ENCODE measurements around the gene ACBD6. TPM values are rescaled to one million over a fixed set of nuclear protein-coding genes. Genes with fewer than 3 reads are reported as not detected.

The ACBD6 gene
- total and polyA plus RNA-seq, 2 of the 4 experiments (the other 2 are of a cell fraction): 52.5 to 59.1 TPM

DNA sequence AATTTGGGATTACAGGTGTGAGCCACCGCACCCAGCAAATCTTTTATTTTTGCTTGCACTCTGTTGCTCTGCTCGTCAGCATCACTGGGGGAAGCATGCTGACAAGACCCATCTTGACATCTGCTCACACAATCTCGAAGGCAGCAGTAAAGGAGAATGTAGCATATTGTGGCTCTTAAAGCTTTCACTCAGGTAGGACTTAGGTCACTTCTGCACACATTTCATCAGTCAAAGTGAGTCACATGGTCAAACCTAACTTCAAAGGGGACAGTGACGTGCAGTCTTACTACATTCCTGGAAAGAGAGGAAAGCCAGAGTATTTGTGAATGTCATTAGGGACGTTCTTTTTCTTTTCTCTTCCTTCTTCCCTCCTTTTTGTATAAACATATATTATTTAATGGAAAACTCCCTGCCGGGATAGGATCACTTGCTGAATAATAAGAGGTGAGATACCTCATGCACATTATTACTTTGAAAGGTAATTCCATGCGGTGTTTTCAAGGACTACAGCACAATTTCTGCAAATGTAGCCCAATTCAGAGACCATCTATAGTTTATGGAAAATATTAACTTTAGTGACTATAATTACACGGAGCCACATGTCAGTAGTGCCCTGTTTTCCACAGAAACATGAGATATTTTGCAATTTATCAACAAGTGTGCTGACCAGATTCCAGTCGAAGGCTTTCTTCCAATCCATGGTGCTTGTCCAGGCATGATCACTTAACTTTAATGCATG lies 19.3 kb upstream of the ACBD6 start:
- Histone ChIP-seq H2AK5ac (ENCODE audit: low read depth, low read length) (no peak overlapping the region; the same call in 1 of the 2 replicates), H3K56ac (ENCODE audit: extremely low read depth, insufficient read depth, low read length) (no peak overlapping the region), H3K14ac (replicated peaks; ENCODE audit: low read depth, low read length) (0 out of 2 replicates have a peak overlapping the region, but pooled peaks have one; percentile 38), H3K18ac (ENCODE audit: low read depth, low read length) (peak overlapping the region; percentile 40), H4K5ac (ENCODE audit: low read depth, low read length) (peak overlapping the region; percentile 24; the same call in 1 of the 2 replicates), H4K20me1 (ENCODE audit: insufficient read depth, low read length) (no peaks in the 10 kb centered on the region), H3K9me3 (ENCODE audit: control insufficient read depth, insufficient read depth, low read length) (peaks cover 2% of the 10 kb centered on the region; the same call in 1 of the 2 replicates), H2BK15ac (ENCODE audit: low read depth, low read length) (peak overlapping the region; percentile 29; the same call in 1 of the 3 replicates), H4K8ac (ENCODE audit: low read depth in 2 of 2, low read length in 2 of 2) (peak overlapping the region in 1 of 2 experiments; percentile 48; a peak in 1 of 4 replicates), H3K27ac (ENCODE audit: insufficient read depth, low read length) (no peak overlapping the region; the same call in 1 of the 2 replicates), H4K91ac (ENCODE audit: insufficient read depth, low read depth, low read length) (peak overlapping the region; percentile 41; the same call in 1 of the 2 replicates), H3K9me1 (ENCODE audit: insufficient read depth, low read length) (peaks cover 18% of the 10 kb centered on the region), H3K27me3 (ENCODE audit: control insufficient read depth, insufficient read depth, low read length) (no peaks in the 10 kb centered on the region), H2AFZ (replicated peaks; ENCODE audit: low read length, poor library complexity) (no peak overlapping the region), H3K23ac (ENCODE audit: low read depth, low read length) (peak overlapping the region; percentile 68; the same call in 1 of the 2 replicates), H3K4me1 (ENCODE audit: control insufficient read depth, insufficient read depth, low read length) (peaks cover 23% of the 10 kb centered on the region), H3K4me3 (ENCODE audit: insufficient read depth, low read depth, low read length) (no peak overlapping the region), H2AK9ac (replicated peaks; ENCODE audit: low read depth, low read length, poor library complexity) (no peak overlapping the region), H2BK5ac (ENCODE audit: low read depth, low read length, poor library complexity, severe bottlenecking) (no peak overlapping the region), H3K79me1 (ENCODE audit: low read depth in 1 of 2, low read length in 2 of 2) (no peaks in the 10 kb centered on the region), H2BK120ac (ENCODE audit: low read depth, low read length) (peak overlapping the region; percentile 67), H3K9ac (ENCODE audit: low read depth, low read length) (no peak overlapping the region), H3K4ac (ENCODE audit: low read depth, low read length) (peak overlapping the region; percentile 49), H2BK20ac (ENCODE audit: low read depth, low read length) (peak overlapping the region; percentile 60), H3K36me3 (ENCODE audit: control insufficient read depth, insufficient read depth, low read length) (no peaks in the 10 kb centered on the region), H3K4me2 (ENCODE audit: low read depth, low read length) (no peak overlapping the region)
- 100% methylated on average over 2 of the region's 9 CpGs; no CpG with 5 or more reads in 1 of the 2 experiments for WGBS, 2 experiments (ENCODE audit: extremely low coverage in 2 of 2, insufficient read length in 1 of 2)
- CTCF ChIA-PET: interaction anchor here (1.0 kb wide), 1 partner anchor 342 kb away, joined by 3 read pairs; no protein-coding TSS in a partner anchor
- intact Hi-C loops (cut with micrococcal nuclease) (no loop called here), dilution Hi-C loops (cut with HindIII; ENCODE audit: low sequenced_read_pairs, unreplicated experiment) (no loop called here), in situ Hi-C loops (cut with MboI; ENCODE audit: low sequenced_read_pairs) (no loop called here)
- BruUV-seq (replicated peaks): no TSS peak
- no peak for DNase-seq
- ATAC-seq (ENCODE audit: low read depth): no peak
- POLR2A ChIA-PET (ENCODE audit: unreplicated experiment): no interaction called here
- no peak for TF ChIP-seq ELK1 (IDR thresholded peaks at IDR 0.05; ENCODE audit: borderline replicate concordance, low read depth, low read length)
- no peak for TF ChIP-seq POLR2A (IDR thresholded peaks at IDR 0.05; ENCODE audit: low read depth, low read length)
- no peak for TF ChIP-seq RCOR1 (IDR thresholded peaks at IDR 0.05; ENCODE audit: insufficient replicate concordance, low read length)
- no peak for TF ChIP-seq RAD21 (IDR thresholded peaks at IDR 0.05; ENCODE audit: low read length)
- TF ChIP-seq MAFK (IDR thresholded peaks at IDR 0.05; ENCODE audit: low read depth, low read length): no peak
- no peak for TF ChIP-seq NFE2L2 (IDR thresholded peaks at IDR 0.05; ENCODE audit: low read depth, low read length)
- TF ChIP-seq BHLHE40 (IDR thresholded peaks at IDR 0.05; ENCODE audit: low read depth, low read length): no peak
- TF ChIP-seq CHD1 (IDR thresholded peaks at IDR 0.05; ENCODE audit: low read depth, low read length): no peak
